Measurements from ENCODE around the gene WRAP53. TPM values are rescaled to one million over a fixed set of nuclear protein-coding genes. Genes with fewer than 3 reads are reported as not detected.
"Not testable (repeated sequence)": the region's sequence is repeated elsewhere in the genome, so short reads cannot be mapped to it uniquely, and the experiment has no call there.

Gene WRAP53
- 6.2 and 9.2 TPM in 2 replicates for total RNA-seq

DNA sequence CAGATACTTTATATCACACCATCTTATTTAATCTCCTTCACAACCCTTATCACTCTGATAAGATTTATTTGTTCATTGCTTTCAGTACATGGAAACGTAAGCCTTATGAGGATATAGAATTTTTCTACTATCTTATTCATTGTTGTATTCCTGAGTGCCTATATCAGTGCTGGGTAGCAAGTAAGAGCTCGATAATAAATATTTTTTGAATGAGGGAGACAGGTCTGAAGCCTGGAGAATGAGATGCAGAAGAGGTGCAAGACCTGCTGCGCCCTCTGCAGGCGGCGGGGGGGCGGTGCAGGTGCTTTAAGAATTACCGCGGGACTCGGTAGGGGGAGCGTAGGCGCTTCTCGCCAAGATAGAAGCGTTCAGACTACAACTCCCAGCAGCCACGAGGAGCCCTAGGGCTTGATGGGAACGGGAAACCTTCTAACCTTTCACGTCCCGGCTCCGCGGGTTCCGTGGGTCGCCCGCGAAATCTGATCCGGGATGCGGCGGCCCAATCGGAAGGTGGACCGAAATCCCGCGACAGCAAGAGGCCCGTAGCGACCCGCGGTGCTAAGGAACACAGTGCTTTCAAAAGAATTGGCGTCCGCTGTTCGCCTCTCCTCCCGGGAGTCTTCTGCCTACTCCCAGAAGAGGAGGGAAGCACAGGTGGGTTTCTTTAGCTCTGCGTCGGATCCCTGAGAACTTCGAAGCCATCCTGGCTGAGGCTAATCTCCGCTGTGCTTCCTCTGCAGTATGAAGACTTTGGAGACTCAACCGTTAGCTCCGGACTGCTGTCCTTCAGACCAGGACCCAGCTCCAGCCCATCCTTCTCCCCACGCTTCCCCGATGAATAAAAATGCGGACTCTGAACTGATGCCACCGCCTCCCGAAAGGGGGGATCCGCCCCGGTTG is at the start of gene WRAP53:
Gene WRAP53 (plus strand): TSS at position 570 of the 900 bp plus-strand sequence. CDS start 172 bp downstream, at position 742.
- peak; percentile 98 for DNase-seq (ENCODE audit: low read depth)

- no peak for DNase-seq (ENCODE audit: low read depth)
These were observed 47.5 kb upstream of the WRAP53 start for GRCh38 chr17:7640783-7641182.

DNA sequence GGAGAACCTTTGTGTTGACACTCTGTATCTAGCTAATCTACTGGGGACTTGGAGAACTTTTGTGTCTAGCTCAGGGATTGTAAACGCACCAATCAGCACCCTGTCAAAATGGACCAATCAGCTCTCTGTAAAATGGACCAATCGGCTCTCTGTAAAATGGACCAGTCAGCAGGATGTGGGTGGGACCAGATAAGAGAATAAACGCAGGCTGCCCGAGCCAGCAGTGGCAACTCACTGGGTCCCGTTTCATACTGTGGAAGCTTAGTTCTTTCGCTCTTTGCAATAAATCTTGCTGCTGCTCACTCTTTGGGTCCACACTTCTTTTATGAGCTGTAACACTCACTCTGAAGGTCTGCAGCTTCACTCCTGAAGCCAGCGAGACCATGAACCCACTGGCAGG is 46.6 kb upstream of the WRAP53 start:
- DNase-seq (ENCODE audit: low read depth): not testable (repeated sequence)

DNA sequence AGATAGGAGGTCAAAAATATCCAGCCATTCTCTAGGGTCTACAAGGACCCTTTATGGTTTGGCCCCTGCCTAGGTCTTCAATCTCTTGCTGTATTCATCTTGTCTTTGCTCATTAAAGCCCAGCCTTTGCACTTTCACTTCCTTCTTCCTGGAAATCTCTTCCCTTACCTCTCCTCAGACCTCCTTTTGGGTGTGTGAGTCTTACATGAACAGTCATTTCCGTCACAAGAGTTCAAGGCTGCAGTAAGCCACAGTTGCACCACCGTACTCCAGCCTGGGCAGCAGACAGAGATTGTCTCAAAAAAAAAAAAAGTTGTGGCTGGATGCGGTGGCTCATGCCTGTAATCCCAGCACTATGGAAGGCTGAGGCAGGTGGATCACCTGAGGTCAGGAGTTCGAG is 43.5 kb upstream of the WRAP53 start:
- no peak for DNase-seq (ENCODE audit: low read depth)

DNA sequence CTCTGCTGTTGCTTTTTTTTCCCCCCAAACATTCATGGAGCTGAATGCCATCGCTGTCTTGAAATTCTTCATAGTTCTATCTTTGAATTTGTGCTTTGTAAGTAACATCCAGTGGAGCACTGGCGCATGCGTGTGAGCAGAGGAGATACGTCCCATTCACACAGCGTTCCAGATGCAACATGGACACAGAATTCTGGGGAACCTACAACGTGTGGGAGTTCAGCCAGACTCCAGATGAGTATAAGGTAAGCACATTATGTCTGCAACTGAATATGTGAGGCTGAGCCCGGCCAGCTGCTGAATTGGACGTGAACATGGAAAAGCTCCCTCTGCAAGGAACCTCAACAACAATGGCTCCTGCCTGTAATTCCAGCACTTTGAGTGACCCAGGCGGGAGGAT is 41.8 kb upstream of the WRAP53 start:
- no peak for DNase-seq (ENCODE audit: low read depth)

GRCh38 chr17:7647018-7647417 is 41.3 kb upstream of the WRAP53 start:
- no peak for DNase-seq (ENCODE audit: low read depth)

GRCh38 chr17:7650509-7651096 is 37.7 kb upstream of the WRAP53 start, which contains the start of gene ATP1B2:
Gene ATP1B2 (plus strand): TSS chr17:7650926. CDS start chr17:7651519, 593 bp downstream.
- DNase-seq (ENCODE audit: low read depth): no peak

DNA sequence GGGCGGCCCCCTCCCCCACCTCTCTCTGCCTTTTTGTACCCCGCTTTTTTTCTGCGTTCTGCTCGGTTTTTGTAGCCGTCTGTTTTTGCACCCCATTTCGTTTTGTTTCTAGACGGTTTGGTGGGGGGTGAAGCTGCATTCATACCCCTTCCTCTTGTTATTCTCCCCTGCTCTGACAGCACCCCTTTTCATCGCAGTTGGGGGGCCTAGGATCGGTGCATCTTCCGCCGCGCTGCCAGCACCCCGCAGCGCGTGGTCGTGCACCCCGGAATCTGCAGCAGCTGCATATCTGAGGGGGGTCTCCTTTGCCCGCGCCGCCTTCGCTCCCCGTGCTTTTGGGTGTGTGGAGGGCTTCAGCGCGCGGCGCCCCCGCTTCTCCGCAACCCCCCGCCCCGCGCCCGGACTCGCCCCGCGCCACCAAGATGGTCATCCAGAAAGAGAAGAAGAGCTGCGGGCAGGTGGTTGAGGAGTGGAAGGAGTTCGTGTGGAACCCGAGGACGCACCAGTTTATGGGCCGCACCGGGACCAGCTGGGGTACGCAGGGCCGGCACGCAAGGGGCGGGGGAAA is 37.1 kb upstream of the WRAP53 start:
- no peak for DNase-seq (ENCODE audit: low read depth)

GRCh38 chr17:7651665-7652387 is 36.5 kb upstream of the WRAP53 start:
- no peak for DNase-seq (ENCODE audit: low read depth)

DNA sequence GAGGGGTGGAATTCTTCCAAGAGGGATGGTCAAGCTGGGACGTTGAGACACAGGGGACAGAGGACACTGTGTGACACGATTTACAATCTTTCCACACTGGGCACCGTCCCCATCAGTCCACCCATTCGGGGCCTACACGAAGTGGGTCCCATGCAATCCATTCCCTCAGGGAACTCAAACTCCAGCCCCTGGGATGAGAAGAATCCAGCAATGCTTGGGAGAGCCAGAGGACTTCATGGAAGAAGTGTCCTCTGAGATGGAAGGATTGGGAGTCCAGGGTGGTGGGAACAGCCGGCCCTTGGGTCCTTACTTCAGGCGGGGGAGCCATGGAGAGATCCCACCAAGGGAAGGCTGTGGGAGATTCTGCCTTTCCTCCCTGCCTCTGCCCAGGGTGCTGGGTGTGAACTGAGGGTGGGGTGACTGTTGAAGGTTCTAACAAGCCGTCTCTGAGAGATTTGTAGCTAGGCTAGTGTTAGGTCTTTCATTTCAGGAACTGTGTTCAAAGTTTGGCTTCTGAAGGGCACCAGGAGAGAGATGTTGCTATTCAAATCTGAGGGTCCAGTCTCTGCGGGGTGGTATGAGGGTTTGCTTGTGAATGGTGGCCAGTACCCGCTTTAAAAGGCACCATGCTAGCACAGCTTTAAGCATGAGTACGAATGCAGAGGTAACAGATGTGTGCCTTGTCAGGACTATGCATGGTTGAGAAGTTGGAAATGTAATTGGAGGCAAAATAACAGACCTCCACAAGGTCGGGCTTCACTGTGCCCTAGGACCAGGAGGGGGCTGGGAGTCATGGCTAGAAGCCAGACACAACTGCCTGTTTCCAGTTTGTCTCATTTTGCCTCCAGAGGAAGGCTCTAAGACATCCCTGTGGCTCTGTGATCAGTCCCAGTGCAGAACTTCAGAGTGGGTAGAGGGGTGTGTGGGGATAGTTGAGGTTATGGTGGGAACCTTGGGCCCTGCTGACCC is 35.6 kb upstream of the WRAP53 start:
- DNase-seq (ENCODE audit: low read depth): no peak

- DNase-seq (ENCODE audit: low read depth): no peak
These were observed 33.3 kb upstream of the WRAP53 start for GRCh38 chr17:7654832-7655540.

DNA sequence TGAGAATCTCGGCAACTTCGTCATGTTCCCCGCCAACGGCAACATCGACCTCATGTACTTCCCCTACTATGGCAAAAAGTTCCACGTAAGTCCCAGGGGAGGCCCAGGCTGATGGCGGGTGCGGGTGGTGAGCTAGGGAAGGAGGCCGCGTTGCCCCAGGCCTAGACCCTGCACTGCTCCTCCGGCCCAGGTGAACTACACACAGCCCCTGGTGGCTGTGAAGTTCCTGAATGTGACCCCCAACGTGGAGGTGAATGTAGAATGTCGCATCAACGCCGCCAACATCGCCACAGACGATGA is 32.8 kb upstream of the WRAP53 start:
- no peak for DNase-seq (ENCODE audit: low read depth)

- DNase-seq (ENCODE audit: low read depth): peak; percentile 19
These were observed 31.2 kb upstream of the WRAP53 start for GRCh38 chr17:7656958-7657609.

DNA sequence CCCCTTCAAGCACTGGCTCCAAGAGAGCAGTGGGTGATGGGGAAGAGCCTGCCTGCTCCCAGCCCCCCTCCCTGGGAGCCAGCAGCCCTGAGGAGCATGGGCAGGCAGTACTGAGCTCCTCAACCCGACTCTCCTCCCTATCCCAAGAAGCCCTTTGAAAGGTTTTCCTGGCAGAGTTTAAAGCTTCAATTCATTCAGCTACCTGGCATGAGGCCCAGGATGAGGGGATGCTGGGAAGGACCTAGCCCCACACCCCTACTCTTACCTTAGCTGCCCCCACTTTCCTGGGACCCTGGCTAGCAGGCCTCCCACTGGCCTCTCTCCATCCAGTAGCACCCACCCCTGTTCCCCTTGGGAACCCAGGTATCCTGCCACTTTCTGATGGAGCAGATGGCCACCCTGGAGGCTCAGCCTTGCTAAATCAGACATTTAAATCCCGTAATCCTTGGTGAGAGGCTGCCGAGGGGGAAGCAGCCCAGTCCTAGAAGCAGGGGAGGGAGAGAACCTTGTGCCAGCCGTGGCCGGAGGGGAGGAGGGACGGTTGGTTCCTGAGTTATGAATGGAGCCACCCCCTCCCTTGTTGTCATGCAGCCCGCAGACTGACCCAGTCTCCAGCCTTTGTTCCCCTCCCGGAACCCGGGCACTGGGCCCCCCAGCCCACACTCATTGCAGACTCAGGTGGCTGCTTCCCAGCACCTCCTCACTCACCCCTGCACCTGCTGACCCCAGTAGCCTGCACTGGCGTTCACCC is 20.4 kb upstream of the WRAP53 start:
- no peak for DNase-seq (ENCODE audit: low read depth)

- DNase-seq (ENCODE audit: low read depth): no peak
These were observed 19.8 kb upstream of the WRAP53 start for GRCh38 chr17:7668482-7668881.

DNA sequence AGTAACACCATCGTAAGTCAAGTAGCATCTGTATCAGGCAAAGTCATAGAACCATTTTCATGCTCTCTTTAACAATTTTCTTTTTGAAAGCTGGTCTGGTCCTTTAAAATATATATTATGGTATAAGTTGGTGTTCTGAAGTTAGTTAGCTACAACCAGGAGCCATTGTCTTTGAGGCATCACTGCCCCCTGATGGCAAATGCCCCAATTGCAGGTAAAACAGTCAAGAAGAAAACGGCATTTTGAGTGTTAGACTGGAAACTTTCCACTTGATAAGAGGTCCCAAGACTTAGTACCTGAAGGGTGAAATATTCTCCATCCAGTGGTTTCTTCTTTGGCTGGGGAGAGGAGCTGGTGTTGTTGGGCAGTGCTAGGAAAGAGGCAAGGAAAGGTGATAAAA is 15.0 kb upstream of the WRAP53 start:
- DNase-seq (ENCODE audit: low read depth): no peak

- no peak for DNase-seq (ENCODE audit: low read depth)
These were observed 13.3 kb upstream of the WRAP53 start for GRCh38 chr17:7674934-7675333.

DNA sequence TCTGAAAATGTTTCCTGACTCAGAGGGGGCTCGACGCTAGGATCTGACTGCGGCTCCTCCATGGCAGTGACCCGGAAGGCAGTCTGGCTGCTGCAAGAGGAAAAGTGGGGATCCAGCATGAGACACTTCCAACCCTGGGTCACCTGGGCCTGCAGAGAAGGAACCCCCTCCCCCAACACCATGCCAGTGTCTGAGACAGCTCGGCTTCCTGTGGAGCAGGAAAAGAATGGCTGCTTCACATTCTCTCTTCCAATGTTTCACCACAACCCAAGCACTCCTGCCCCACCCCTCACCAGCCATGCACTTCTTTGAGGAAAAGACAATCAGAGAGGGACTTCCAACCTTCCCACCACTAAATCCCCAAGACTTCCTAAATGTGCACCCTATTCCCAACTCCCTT is 11.7 kb upstream of the WRAP53 start:
- no peak for DNase-seq (ENCODE audit: low read depth)

- no peak for DNase-seq (ENCODE audit: low read depth)
These were observed 10.7 kb upstream of the WRAP53 start for GRCh38 chr17:7677388-7678067.

Data from renal cortical epithelial cell (primary cell).